ENCODE results near the gene CNPY1. TPM values are rescaled to one million over a fixed set of nuclear protein-coding genes. Genes with fewer than 3 reads are reported as not detected.

Gene CNPY1
- total and polyA plus RNA-seq, 4 donors = not detected

DNA sequence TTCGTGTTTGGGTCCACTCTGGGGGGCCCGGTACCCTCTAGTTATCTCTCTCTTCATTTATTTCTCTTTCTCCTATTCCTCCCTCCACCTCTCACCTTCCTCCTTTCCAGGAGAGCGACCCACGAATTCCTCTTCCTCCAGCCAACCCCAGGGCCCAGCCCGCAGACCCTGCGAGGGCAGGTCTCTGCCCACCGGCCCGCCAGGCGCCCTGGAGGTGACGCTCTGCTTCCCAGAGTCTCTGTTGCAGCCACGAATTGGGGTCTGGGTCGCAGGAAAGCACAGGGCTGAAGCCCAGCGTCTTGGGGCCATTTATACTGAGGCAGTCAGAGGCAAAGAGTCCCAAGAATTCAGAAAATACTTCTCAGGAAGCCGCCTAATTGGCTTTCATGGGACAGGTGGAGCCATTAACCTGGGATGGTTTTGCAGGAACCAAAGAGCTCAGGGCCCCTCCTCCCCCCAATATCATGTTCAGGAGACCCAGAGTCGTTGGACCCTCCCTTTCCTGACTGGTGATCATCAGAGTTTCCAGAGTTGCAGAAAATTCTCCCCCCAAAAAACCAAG lies 91.1 kb downstream of the CNPY1 start:
- no peak for DNase-seq
- ATAC-seq (ENCODE audit: insufficient read depth, low FRiP score) = no peak
- Histone ChIP-seq H3K27me3 (ENCODE audit: control insufficient read depth in 3 of 3, insufficient read depth in 3 of 3, low read length in 2 of 3) (peaks cover 19 to 81% (median 74%) of the 10 kb centered on the region in 3 donors), H3K9me3 (ENCODE audit: control insufficient read depth in 4 of 4, insufficient read depth in 3 of 4, low read length in 3 of 4) (peaks cover 0 to 17% (median 0%) of the 10 kb centered on the region in 4 donors), H3K27ac (ENCODE audit: low read depth in 1 of 2, low read length in 1 of 2) (no peak overlapping the region), H3K4me1 (ENCODE audit: control insufficient read depth in 5 of 5, insufficient read depth in 5 of 5, low read length in 5 of 5) (peaks cover 0 to 25% (median 3%) of the 10 kb centered on the region in 5 donors), H3K36me3 (ENCODE audit: control insufficient read depth in 4 of 4, insufficient read depth in 4 of 4, low read length in 4 of 4) (no peaks in the 10 kb centered on the region), H3K9ac (ENCODE audit: insufficient read depth in 1 of 2, low read length in 2 of 2) (no peak overlapping the region), H3K4me3 (no peak overlapping the region)
- TF ChIP-seq, protein P1, sequence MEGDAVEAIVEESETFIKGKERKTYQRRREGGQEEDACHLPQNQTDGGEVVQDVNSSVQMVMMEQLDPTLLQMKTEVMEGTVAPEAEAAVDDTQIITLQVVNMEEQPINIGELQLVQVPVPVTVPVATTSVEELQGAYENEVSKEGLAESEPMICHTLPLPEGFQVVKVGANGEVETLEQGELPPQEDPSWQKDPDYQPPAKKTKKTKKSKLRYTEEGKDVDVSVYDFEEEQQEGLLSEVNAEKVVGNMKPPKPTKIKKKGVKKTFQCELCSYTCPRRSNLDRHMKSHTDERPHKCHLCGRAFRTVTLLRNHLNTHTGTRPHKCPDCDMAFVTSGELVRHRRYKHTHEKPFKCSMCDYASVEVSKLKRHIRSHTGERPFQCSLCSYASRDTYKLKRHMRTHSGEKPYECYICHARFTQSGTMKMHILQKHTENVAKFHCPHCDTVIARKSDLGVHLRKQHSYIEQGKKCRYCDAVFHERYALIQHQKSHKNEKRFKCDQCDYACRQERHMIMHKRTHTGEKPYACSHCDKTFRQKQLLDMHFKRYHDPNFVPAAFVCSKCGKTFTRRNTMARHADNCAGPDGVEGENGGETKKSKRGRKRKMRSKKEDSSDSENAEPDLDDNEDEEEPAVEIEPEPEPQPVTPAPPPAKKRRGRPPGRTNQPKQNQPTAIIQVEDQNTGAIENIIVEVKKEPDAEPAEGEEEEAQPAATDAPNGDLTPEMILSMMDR (IDR thresholded peaks at IDR 0.05; ENCODE audit: control extremely low read depth, extremely low read depth) = no peak
- 3 to 4% methylated on average over 15 of the region's 15 CpGs for WGBS, 2 donors

DNA sequence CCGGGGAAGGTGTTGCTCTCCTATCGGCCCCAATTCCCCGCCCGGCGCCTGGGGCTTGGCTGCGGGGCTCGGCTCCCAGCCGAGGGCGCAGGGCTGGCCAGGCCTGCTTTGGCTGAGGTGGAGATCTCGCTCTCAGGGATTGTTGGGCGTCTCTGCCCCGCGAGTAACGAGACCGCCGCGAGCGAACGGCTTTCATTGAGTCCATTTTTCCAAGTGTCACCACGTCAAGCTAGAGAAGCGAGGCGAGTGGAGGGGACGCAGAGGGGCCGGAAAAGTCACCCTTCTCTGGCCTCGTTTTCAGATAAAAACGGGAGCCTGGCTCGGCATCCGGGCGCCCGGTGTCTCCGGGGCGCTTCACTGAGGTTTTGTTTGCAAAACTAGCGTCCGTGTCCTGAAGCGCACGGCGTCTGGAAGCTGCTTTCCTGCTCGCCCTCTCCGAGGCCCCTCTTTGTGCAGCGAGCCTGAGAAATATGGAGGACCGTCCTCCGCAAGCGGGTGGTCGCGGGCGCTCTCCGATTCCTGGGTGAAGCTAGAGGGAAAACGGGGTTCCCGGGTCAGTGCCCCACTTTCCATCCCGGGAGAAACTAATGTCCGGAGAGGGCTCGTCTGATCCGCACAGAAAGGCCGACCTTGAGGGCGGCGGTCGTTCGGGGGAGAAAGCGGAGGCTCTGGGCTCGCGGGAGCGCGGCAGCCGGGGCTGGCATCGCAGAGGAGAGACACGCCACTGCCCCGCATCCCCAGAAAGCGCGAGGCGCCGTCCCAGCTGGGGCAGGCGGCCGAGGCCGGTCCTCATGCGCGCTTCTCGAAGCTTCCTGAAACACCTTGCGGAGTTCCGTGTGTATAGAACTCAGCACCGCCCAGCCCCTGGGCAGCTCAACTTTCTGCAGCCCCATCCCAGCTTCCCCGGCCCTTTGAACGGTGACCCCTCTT lies 91.9 kb downstream of the CNPY1 start:
- ATAC-seq (ENCODE audit: insufficient read depth, low FRiP score) (no peak), DNase-seq (peak in 1 of 3 donors; percentile 31)
- Histone ChIP-seq H3K4me3 (no peak overlapping the region), H3K9ac (ENCODE audit: insufficient read depth in 1 of 2, low read length in 2 of 2) (no peak overlapping the region), H3K36me3 (ENCODE audit: control insufficient read depth in 4 of 4, insufficient read depth in 4 of 4, low read length in 4 of 4) (no peaks in the 10 kb centered on the region), H3K4me1 (ENCODE audit: control insufficient read depth in 5 of 5, insufficient read depth in 5 of 5, low read length in 5 of 5) (peaks cover 0 to 29% (median 3%) of the 10 kb centered on the region in 5 donors), H3K9me3 (ENCODE audit: control insufficient read depth in 4 of 4, insufficient read depth in 3 of 4, low read length in 3 of 4) (peaks cover 0 to 17% (median 0%) of the 10 kb centered on the region in 4 donors), H3K27ac (ENCODE audit: low read depth in 1 of 2, low read length in 1 of 2) (no peak overlapping the region), H3K27me3 (ENCODE audit: control insufficient read depth in 3 of 3, insufficient read depth in 3 of 3, low read length in 2 of 3) (peaks cover 27 to 82% (median 67%) of the 10 kb centered on the region in 3 donors)
- TF ChIP-seq, protein P1 (IDR thresholded peaks at IDR 0.05; ENCODE audit: control extremely low read depth, extremely low read depth) = no peak
- WGBS, 2 donors = 3 to 4% methylated on average over 81 to 82 of the region's 82 CpGs

DNA sequence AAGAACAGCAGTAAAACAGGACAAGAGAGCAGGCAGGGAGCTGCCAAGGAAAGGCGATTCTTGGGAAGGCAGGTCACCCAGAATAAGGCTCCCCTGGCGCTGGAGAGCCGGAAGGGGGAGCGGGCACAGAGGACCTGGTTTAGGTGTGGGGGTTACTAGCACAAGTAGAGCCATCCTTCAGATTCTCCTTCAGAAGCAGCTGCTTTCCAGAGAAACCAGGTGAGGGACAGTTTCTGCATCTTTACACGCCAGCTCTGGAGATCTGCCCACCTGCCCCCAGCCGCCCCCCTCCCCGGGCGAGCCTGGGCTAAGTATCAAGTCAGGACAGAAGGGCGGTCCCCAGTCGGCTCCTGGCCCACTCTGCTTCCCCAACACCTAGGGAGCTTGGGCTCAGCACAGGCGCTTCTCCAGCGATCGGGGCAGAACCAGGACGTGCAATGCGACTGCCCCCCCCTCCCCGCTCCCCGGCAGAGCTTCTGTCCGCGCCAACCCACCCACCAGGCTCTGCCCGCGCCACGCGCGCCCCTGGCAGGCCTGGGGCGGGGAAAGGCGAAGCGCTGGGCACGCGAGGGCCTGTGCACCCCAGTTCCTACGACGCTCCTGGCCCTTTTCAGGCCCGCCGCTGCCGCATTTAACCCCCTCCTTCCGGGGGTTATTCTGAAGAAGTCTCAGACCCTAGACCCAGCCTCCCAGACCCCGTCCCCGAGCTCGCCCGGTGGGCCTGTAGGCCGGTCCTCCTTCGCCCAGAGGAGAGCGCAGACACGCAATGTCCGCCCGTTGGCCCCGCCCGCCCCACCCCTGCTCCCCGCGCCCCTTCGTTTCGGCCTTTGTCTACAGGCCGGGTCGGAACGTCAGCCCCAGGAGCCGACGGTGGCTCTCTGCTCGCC lies 92.8 kb downstream of the CNPY1 start:
- H3K36me3 ChIP-seq (ENCODE audit: control insufficient read depth in 4 of 4, insufficient read depth in 4 of 4, low read length in 4 of 4) = no peaks in the 10 kb centered on the region
- TF ChIP-seq, protein P1 (IDR thresholded peaks at IDR 0.05; ENCODE audit: control extremely low read depth, extremely low read depth) = no peak
- ATAC-seq (ENCODE audit: insufficient read depth, low FRiP score) = no peak
- H3K9ac ChIP-seq (ENCODE audit: insufficient read depth in 1 of 2, low read length in 2 of 2) = no peak overlapping the region
- no peak for DNase-seq
- H3K27me3 ChIP-seq (ENCODE audit: control insufficient read depth in 3 of 3, insufficient read depth in 3 of 3, low read length in 2 of 3) = peaks cover 32 to 85% (median 66%) of the 10 kb centered on the region in 3 donors
- WGBS, 2 donors = 3 to 5% methylated on average over 39 to 57 of the region's 57 CpGs
- H3K9me3 ChIP-seq (ENCODE audit: control insufficient read depth in 4 of 4, insufficient read depth in 3 of 4, low read length in 3 of 4) = peaks cover 0 to 17% (median 0%) of the 10 kb centered on the region in 4 donors
- H3K27ac ChIP-seq (ENCODE audit: low read depth in 1 of 2, low read length in 1 of 2) = no peak overlapping the region
- H3K4me1 ChIP-seq (ENCODE audit: control insufficient read depth in 5 of 5, insufficient read depth in 5 of 5, low read length in 5 of 5) = peaks cover 0 to 25% (median 2%) of the 10 kb centered on the region in 5 donors
- H3K4me3 ChIP-seq = no peak overlapping the region
